Astrocyte (in vitro differentiated cells and primary cell): ENCODE results near the gene PALMD. TPM values are rescaled to one million over a fixed set of nuclear protein-coding genes. Genes with fewer than 3 reads are reported as not detected.

ENCODE experiments used
- DNase-seq: peaks from one replicate; pipeline ENCODE4 v3.0.0-alpha.2; 2010; ENCODE audit warnings: low read depth
- FAIRE-seq: peaks from 2 replicates; lab custom pipeline; 2011; peaks lifted over from hg19 to GRCh38; lab: Jason Lieb, UNC
- H2AFZ ChIP-seq: 2 replicates; pipeline ENCODE4 v1.6.0; 2012; ENCODE audit warnings: low read depth, low read length, inconsistent platforms
- H3K27ac ChIP-seq: 2 replicates; pipeline ENCODE4 v1.5.1; 2011; ENCODE audit warnings: low read depth, low read length, inconsistent platforms
- H3K27me3 ChIP-seq: 2 replicates; pipeline ENCODE4 v1.6.0; 2011; ENCODE audit warnings: low read length, inconsistent platforms; ENCODE audit not compliant: insufficient read depth
- H3K36me3 ChIP-seq: 2 replicates; pipeline ENCODE4 v1.5.1; 2011; ENCODE audit warnings: low read length, inconsistent platforms; ENCODE audit not compliant: insufficient read depth
- H3K4me1 ChIP-seq: 2 replicates; pipeline ENCODE4 v1.5.1; 2011; ENCODE audit warnings: low read length, inconsistent platforms; ENCODE audit not compliant: insufficient read depth
- H3K4me2 ChIP-seq: 2 replicates; pipeline ENCODE4 v1.6.0; 2012; ENCODE audit warnings: low read length, inconsistent platforms
- H3K4me3 ChIP-seq: 2 replicates; pipeline ENCODE4 v1.5.1; 2011; ENCODE audit warnings: low read depth, mild to moderate bottlenecking, low read length, inconsistent platforms; ENCODE audit not compliant: insufficient read depth
- H3K79me2 ChIP-seq: 2 replicates; pipeline ENCODE4 v1.6.0; 2012; ENCODE audit warnings: mild to moderate bottlenecking, low read length, inconsistent platforms; ENCODE audit not compliant: insufficient read depth
- H3K9ac ChIP-seq: 2 replicates; pipeline ENCODE4 v1.6.0; 2012; ENCODE audit warnings: mild to moderate bottlenecking, low read length, inconsistent platforms
- H3K9me3 ChIP-seq: 2 replicates; pipeline ENCODE4 v1.5.1; 2012; ENCODE audit warnings: low read depth, mild to moderate bottlenecking, low read length, inconsistent platforms; ENCODE audit not compliant: insufficient read depth
- H4K20me1 ChIP-seq: 2 replicates; pipeline ENCODE4 v1.6.0; 2012; ENCODE audit warnings: low read length, inconsistent platforms; ENCODE audit not compliant: insufficient read depth
- H3K27ac Mint-ChIP-seq: one replicate; pipeline ENCODE4 v1.8.0; 2021; ENCODE audit warnings: mild to moderate bottlenecking, mixed read lengths; ENCODE audit not compliant: unreplicated experiment
- H3K27me3 Mint-ChIP-seq: one replicate; pipeline ENCODE4 v1.8.0; 2021; ENCODE audit warnings: low read depth, mixed read lengths; ENCODE audit not compliant: unreplicated experiment
- H3K36me3 Mint-ChIP-seq: one replicate; pipeline ENCODE4 v1.8.0; 2021; ENCODE audit warnings: low read depth, mixed read lengths; ENCODE audit not compliant: unreplicated experiment
- H3K4me1 Mint-ChIP-seq: one replicate; pipeline ENCODE4 v1.8.0; 2021; ENCODE audit warnings: low read depth, mixed read lengths; ENCODE audit not compliant: unreplicated experiment
- H3K4me3 Mint-ChIP-seq: one replicate; pipeline ENCODE4 v1.8.0; 2021; ENCODE audit warnings: mild to moderate bottlenecking, moderate library complexity, mixed read lengths; ENCODE audit not compliant: unreplicated experiment
- H3K9me3 Mint-ChIP-seq: one replicate; pipeline ENCODE4 v1.8.0; 2021; ENCODE audit warnings: mild to moderate bottlenecking, mixed read lengths; ENCODE audit not compliant: unreplicated experiment
- CTCF ChIP-seq: IDR thresholded peaks from 2 replicates; pipeline ENCODE4 v1.5.1; 2011; ENCODE audit warnings: low read depth, mild to moderate bottlenecking, inconsistent platforms, low read length, moderate library complexity; ENCODE audit not compliant: insufficient read depth
- EZH2 ChIP-seq: IDR thresholded peaks from 2 replicates; pipeline ENCODE4 v1.6.1; 2012; ENCODE audit warnings: mild to moderate bottlenecking, low read length, inconsistent platforms; ENCODE audit not compliant: insufficient read depth
- total RNA-seq: library from RNA; stranded (reverse); gene quantifications from 2 replicates; pipeline ENCODE4 v1.2.1, GENCODE V29; 2021

Gene PALMD
- total RNA-seq, 1 donor from 2014 or later, result 0.41 TPM

DNA sequence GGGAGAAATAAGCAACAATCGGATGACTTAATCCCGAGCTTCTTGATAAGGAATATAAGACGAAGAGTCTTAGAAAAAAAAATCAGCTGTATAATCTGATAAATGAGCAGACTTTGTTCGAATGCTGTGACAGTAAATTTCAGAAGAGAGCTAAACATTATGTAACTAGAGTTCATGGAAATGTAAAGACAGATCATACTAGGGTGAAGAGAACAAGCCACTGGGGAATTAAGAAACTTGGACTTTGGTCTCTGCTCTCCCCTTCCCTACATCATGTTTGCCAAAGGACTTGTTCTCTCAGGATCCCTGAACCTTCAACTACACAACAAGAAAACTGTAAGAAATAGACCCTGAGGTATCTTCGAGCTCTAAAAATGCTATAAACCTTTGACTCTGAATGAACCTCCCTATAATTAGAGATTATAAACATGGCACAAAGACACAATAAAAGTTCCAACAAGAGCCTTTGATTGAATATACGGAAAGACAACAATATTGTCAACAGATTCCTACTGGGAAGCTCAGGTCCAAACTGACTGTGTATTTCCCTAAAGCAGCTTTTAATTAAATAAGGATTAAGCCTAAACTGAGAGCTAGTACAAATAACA is 93.0 kb downstream of the PALMD start:
- no peaks in the 10 kb centered on the region for H3K27me3 ChIP-seq
- H3K36me3 ChIP-seq, result no peaks in the 10 kb centered on the region
- no peaks in the 10 kb centered on the region for H3K4me1 ChIP-seq
- no peaks in the 10 kb centered on the region for H3K9me3 Mint-ChIP-seq
- H3K4me3 Mint-ChIP-seq, result no peak overlapping the region
- H3K27ac Mint-ChIP-seq, result no peak overlapping the region
- H4K20me1 ChIP-seq, result no peaks in the 10 kb centered on the region
- no peaks in the 10 kb centered on the region for H3K79me2 ChIP-seq
- no peaks in the 10 kb centered on the region for H3K27me3 Mint-ChIP-seq
- no peak overlapping the region for H3K4me3 ChIP-seq
- no peaks in the 10 kb centered on the region for H3K36me3 Mint-ChIP-seq
- peaks cover 5% of the 10 kb centered on the region for H3K4me1 Mint-ChIP-seq
- no peak overlapping the region for H3K27ac ChIP-seq
- H3K9me3 ChIP-seq, result no peaks in the 10 kb centered on the region
- FAIRE-seq (no peak), DNase-seq (no peak)
- TF ChIP-seq EZH2 (no peak), CTCF (no peak)
- H3K4me2 ChIP-seq, result no peak overlapping the region
- no peak overlapping the region for H3K9ac ChIP-seq
- no peak overlapping the region for H2AFZ ChIP-seq

GRCh38 chr1:99740141-99740540 is 94.2 kb downstream of the PALMD start:
- Mint-ChIP-seq H3K27ac (no peak overlapping the region), H3K9me3 (no peaks in the 10 kb centered on the region), H3K4me3 (no peak overlapping the region), H3K27me3 (no peaks in the 10 kb centered on the region), H3K36me3 (no peaks in the 10 kb centered on the region), H3K4me1 (peaks cover 5% of the 10 kb centered on the region)
- Histone ChIP-seq H3K27ac (no peak overlapping the region), H3K9me3 (no peaks in the 10 kb centered on the region), H3K27me3 (no peaks in the 10 kb centered on the region), H3K9ac (no peak overlapping the region), H4K20me1 (no peaks in the 10 kb centered on the region), H2AFZ (no peak overlapping the region), H3K4me2 (no peak overlapping the region), H3K36me3 (no peaks in the 10 kb centered on the region), H3K4me3 (no peak overlapping the region), H3K4me1 (no peaks in the 10 kb centered on the region), H3K79me2 (no peaks in the 10 kb centered on the region)
- DNase-seq (no peak), FAIRE-seq (no peak)
- TF ChIP-seq CTCF (no peak), EZH2 (no peak)

Other genes starting within 250 kb of the PALMD start
- 4.5 and 4.8 TPM in 2 replicates for gene FRRS1, start 120.5 kb downstream of the PALMD start, total RNA-seq
- gene AGL, start 204.2 kb downstream of the PALMD start, total RNA-seq, result 11.2 and 11.7 TPM in 2 replicates